Neural cell (in vitro differentiated cells): Measurements from ENCODE around the gene FZR1.

ENCODE experiments used
- CTCF ChIP-seq: fragments of 450-650 bp; IDR thresholded peaks from 2 replicates; pipeline ENCODE4 v1.5.1; 2014; ENCODE audit warnings: antibody characterized with exemption, mild to moderate bottlenecking, moderate library complexity; ENCODE audit not compliant: poor library complexity, severe bottlenecking
- EP300 ChIP-seq: fragments of 450-650 bp; conservative IDR thresholded peaks from 2 replicates; pipeline ENCODE4 v1.6.1; 2014; ENCODE audit warnings: antibody characterized with exemption, mild to moderate bottlenecking, moderate library complexity; ENCODE audit not compliant: poor library complexity, severe bottlenecking
- EZH2 ChIP-seq: fragments of 200-600, 300-800 bp; shearing (Covaris generic), sonication (generic); IDR thresholded peaks from 2 replicates; pipeline ENCODE4 v1.6.1; 2014; ENCODE audit warnings: antibody characterized with exemption, low read length, borderline replicate concordance, mild to moderate bottlenecking; ENCODE audit not compliant: insufficient read depth, poor library complexity, severe bottlenecking
- MXI1 ChIP-seq: fragments of 450-650 bp; conservative IDR thresholded peaks from 2 replicates; pipeline ENCODE4 v1.6.1; 2014; ENCODE audit warnings: antibody characterized with exemption, mild to moderate bottlenecking; ENCODE audit not compliant: poor library complexity, severe bottlenecking
- POLR2AphosphoS5 ChIP-seq: IDR thresholded peaks from 2 replicates; pipeline ENCODE4 v1.6.1; 2012
- RAD21 ChIP-seq: fragments of 450-650 bp; conservative IDR thresholded peaks from 2 replicates; pipeline ENCODE4 v1.6.1; 2014; ENCODE audit warnings: antibody characterized with exemption, mild to moderate bottlenecking, moderate library complexity
- REST ChIP-seq: IDR thresholded peaks from 2 replicates; pipeline ENCODE4 v1.6.1; 2012; ENCODE audit warnings: borderline replicate concordance
- SMC3 ChIP-seq: fragments of 450-650 bp; conservative IDR thresholded peaks from 2 replicates; pipeline ENCODE4 v1.6.1; 2014; ENCODE audit warnings: antibody characterized with exemption, mild to moderate bottlenecking, moderate library complexity; ENCODE audit not compliant: poor library complexity
- TAF1 ChIP-seq: IDR thresholded peaks from 2 replicates; pipeline ENCODE4 v1.6.1; 2012; ENCODE audit warnings: low read depth

- TF ChIP-seq CTCF (no peak), EP300 (no peak), EZH2 (no peak), TAF1 (no peak), REST (no peak), POLR2AphosphoS5 (no peak), MXI1 (no peak), RAD21 (no peak), SMC3 (no peak)
Measured at GRCh38 chr19:3555653-3556422, 49.7 kb downstream of the FZR1 start.
